Caco-2 (cell line): ENCODE data around the gene RUNX1. TPM values are rescaled to one million over a fixed set of nuclear protein-coding genes. Genes with fewer than 3 reads are reported as not detected.

Source experiments
- BruUV-seq: library from RNA; stranded (reverse); fragments of 400-500 nt; replicated peaks from 2 replicates; lab custom pipeline; 2021; lab: Mats Ljungman, UMichigan
- CTCF ChIA-PET: fragments of 300-600 bp; sonication (Branson Sonifier 250); formaldehyde crosslinking; loops from one replicate; lab custom pipeline; 2022; ENCODE audit warnings: antibody characterized with exemption; lab: Charles Lee
- POLR2A ChIA-PET: fragments of 300-600 bp; sonication (Branson Sonifier 250); formaldehyde crosslinking; loops from one replicate; lab custom pipeline; 2022; ENCODE audit warnings: antibody characterized with exemption; lab: Charles Lee
- DNase-seq, 2 experiments: peaks; one replicate each; pipeline versions ENCODE4 v3.0.0 to v3.0.0-alpha.2; 2020 to 2022
- H3K27me3 ChIP-seq: replicated peaks from 2 replicates; pipeline ENCODE4 v1.6.0; 2011; ENCODE audit warnings: low read length; ENCODE audit not compliant: control insufficient read depth, insufficient read depth
- H3K36me3 ChIP-seq: 2 replicates; pipeline ENCODE4 v1.5.1; 2011; ENCODE audit warnings: low read length; ENCODE audit not compliant: control insufficient read depth, insufficient read depth
- H3K4me1 ChIP-seq: fragments of 250-450 bp; sonication (Bioruptor Pico); 2 replicates; pipeline ENCODE4 v1.5.1; 2020; ENCODE audit warnings: mild to moderate bottlenecking
- H3K4me3 ChIP-seq: 2 replicates; pipeline ENCODE4 v1.5.1; 2011; ENCODE audit warnings: low read depth, mild to moderate bottlenecking, control low read depth, low read length
- H3K9me3 ChIP-seq: fragments of 250-450 bp; sonication (Bioruptor Pico); 2 replicates; pipeline ENCODE4 v1.5.1; 2020; ENCODE audit warnings: mild to moderate bottlenecking, moderate library complexity
- H3K27ac Mint-ChIP-seq: one replicate; pipeline ENCODE4 v1.8.0; 2022; ENCODE audit warnings: mixed read lengths; ENCODE audit not compliant: unreplicated experiment
- H3K27me3 Mint-ChIP-seq: one replicate; pipeline ENCODE4 v1.8.0; 2022; ENCODE audit warnings: mixed read lengths; ENCODE audit not compliant: insufficient read depth, unreplicated experiment
- H3K36me3 Mint-ChIP-seq: one replicate; pipeline ENCODE4 v1.8.0; 2022; ENCODE audit warnings: mild to moderate bottlenecking, mixed read lengths; ENCODE audit not compliant: insufficient read depth, unreplicated experiment
- H3K4me1 Mint-ChIP-seq: one replicate; pipeline ENCODE4 v1.8.0; 2022; ENCODE audit warnings: low read depth, mixed read lengths; ENCODE audit not compliant: unreplicated experiment
- H3K4me3 Mint-ChIP-seq: one replicate; pipeline ENCODE4 v1.8.0; 2022; ENCODE audit warnings: mild to moderate bottlenecking, moderate library complexity, mixed read lengths; ENCODE audit not compliant: unreplicated experiment
- H3K9me3 Mint-ChIP-seq: one replicate; pipeline ENCODE4 v1.8.0; 2022; ENCODE audit warnings: mixed read lengths; ENCODE audit not compliant: unreplicated experiment
- CTCF ChIP-seq, 2 experiments: fragments of 200-600 bp in 1 of 2; IDR thresholded peaks; 1 replicate in 1 of 2; 2 replicates in 1 of 2; pipeline versions ENCODE4 v1.5.1 to v1.8.0; 2011 to 2022; ENCODE audit warnings: antibody characterized with exemption in 1 of 2, control low read depth in 1 of 2, inconsistent platforms in 1 of 2, low read depth in 1 of 2, low read length in 1 of 2, mild to moderate bottlenecking in 1 of 2, moderate library complexity in 1 of 2; ENCODE audit not compliant: insufficient read depth in 1 of 2, severe bottlenecking in 1 of 2, unreplicated experiment in 1 of 2
- intact Hi-C: fragments of 100-400 bp; cut with micrococcal nuclease; formaldehyde crosslinking; loops from one replicate; pipeline ENCODE4 v1.10.0; 2022; ENCODE audit not compliant: unreplicated experiment
- total RNA-seq: library from RNA; stranded (reverse); gene quantifications from 2 replicates; pipeline ENCODE4 v1.2.3, GENCODE V29; 2022

The RUNX1 gene
- total RNA-seq, 1 experiment from 2014 or later = 11.7 TPM

GRCh38 chr21:35075546-35075945 lies 26.4 kb upstream of the RUNX1 start:
- H3K36me3 Mint-ChIP-seq = no peaks in the 10 kb centered on the region
- no peak overlapping the region for H3K4me3 ChIP-seq
- H3K4me3 Mint-ChIP-seq = no peak overlapping the region
- no peaks in the 10 kb centered on the region for H3K27me3 Mint-ChIP-seq
- H3K9me3 ChIP-seq = no peaks in the 10 kb centered on the region
- no peaks in the 10 kb centered on the region for H3K27me3 ChIP-seq
- H3K4me1 ChIP-seq = no peaks in the 10 kb centered on the region
- H3K36me3 ChIP-seq = no peaks in the 10 kb centered on the region
- no peak for TF ChIP-seq CTCF (IDR thresholded peaks at IDR 0.05; ENCODE audit: insufficient read depth in 1 of 2, low read depth in 1 of 2, low read length in 1 of 2, severe bottlenecking in 1 of 2, unreplicated experiment in 1 of 2)
- no peak for DNase-seq
- intact Hi-C loops = no loop called here
- no peak overlapping the region for H3K27ac Mint-ChIP-seq
- H3K4me1 Mint-ChIP-seq = no peaks in the 10 kb centered on the region
- BruUV-seq = no TSS peak
- CTCF ChIA-PET = no interaction called here
- H3K9me3 Mint-ChIP-seq = peaks cover 10% of the 10 kb centered on the region
- POLR2A ChIA-PET = no interaction called here

- TF ChIP-seq CTCF (IDR thresholded peaks at IDR 0.05; ENCODE audit: insufficient read depth in 1 of 2, low read depth in 1 of 2, low read length in 1 of 2, severe bottlenecking in 1 of 2, unreplicated experiment in 1 of 2) = no peak
- no peak overlapping the region for H3K4me3 Mint-ChIP-seq
- intact Hi-C loops = no loop called here
- POLR2A ChIA-PET = no interaction called here
- CTCF ChIA-PET = no interaction called here
- Histone ChIP-seq H3K4me3 (no peak overlapping the region), H3K27me3 (no peaks in the 10 kb centered on the region), H3K4me1 (no peaks in the 10 kb centered on the region), H3K9me3 (no peaks in the 10 kb centered on the region), H3K36me3 (no peaks in the 10 kb centered on the region)
- peaks cover 10% of the 10 kb centered on the region for H3K9me3 Mint-ChIP-seq
- no peak overlapping the region for H3K27ac Mint-ChIP-seq
- no peaks in the 10 kb centered on the region for H3K36me3 Mint-ChIP-seq
- no peaks in the 10 kb centered on the region for H3K4me1 Mint-ChIP-seq
- no peaks in the 10 kb centered on the region for H3K27me3 Mint-ChIP-seq
- no peak for DNase-seq
- BruUV-seq = no TSS peak
These were observed 23.9 kb upstream of the RUNX1 start for GRCh38 chr21:35072960-35073359.

- no peaks in the 10 kb centered on the region for H3K27me3 Mint-ChIP-seq
- H3K9me3 ChIP-seq = no peaks in the 10 kb centered on the region
- ChIA-PET POLR2A (interaction anchor here (0.6 kb wide), 1 partner anchor 53 kb away, joined by 4 read pairs; no protein-coding TSS in a partner anchor), CTCF (no interaction called here)
- H3K4me3 Mint-ChIP-seq = no peak overlapping the region
- no peaks in the 10 kb centered on the region for H3K4me1 ChIP-seq
- H3K4me3 ChIP-seq = no peak overlapping the region
- no peak for TF ChIP-seq CTCF (IDR thresholded peaks at IDR 0.05; ENCODE audit: insufficient read depth in 1 of 2, low read depth in 1 of 2, low read length in 1 of 2, severe bottlenecking in 1 of 2, unreplicated experiment in 1 of 2)
- intact Hi-C loops = no loop called here
- H3K9me3 Mint-ChIP-seq = peaks cover 10% of the 10 kb centered on the region
- no TSS peak for BruUV-seq
- H3K36me3 Mint-ChIP-seq = no peaks in the 10 kb centered on the region
- no peaks in the 10 kb centered on the region for H3K36me3 ChIP-seq
- H3K4me1 Mint-ChIP-seq = no peaks in the 10 kb centered on the region
- no peak overlapping the region for H3K27ac Mint-ChIP-seq
- no peaks in the 10 kb centered on the region for H3K27me3 ChIP-seq
- no peak for DNase-seq
These were observed 23.5 kb upstream of the RUNX1 start for GRCh38 chr21:35072557-35072956.
